Fibroblast of lung (primary cell): ENCODE measurements around the gene AP4S1. TPM values are rescaled to one million over a fixed set of nuclear protein-coding genes. Genes with fewer than 3 reads are reported as not detected.
"Not testable (repeated sequence)": the region's sequence is repeated elsewhere in the genome, so short reads cannot be mapped to it uniquely, and the experiment has no call there.

Experiments used
- DNase-seq, 2 donors: peaks; one replicate each; pipeline versions ENCODE4 v3.0.0 to v3.0.0-alpha.2; 2010; ENCODE audit warnings: low read depth in 2 of 2
- H2AFZ ChIP-seq: 2 replicates; pipeline ENCODE4 v1.5.1; 2012; ENCODE audit warnings: low read length, control low read depth, inconsistent platforms
- H3K27ac ChIP-seq: 2 replicates; pipeline ENCODE4 v1.5.1; 2011; ENCODE audit warnings: low read length, control low read depth; ENCODE audit not compliant: insufficient read depth
- H3K27me3 ChIP-seq: 2 replicates; pipeline ENCODE4 v1.5.1; 2011; ENCODE audit warnings: mild to moderate bottlenecking, low read length; ENCODE audit not compliant: control insufficient read depth, insufficient read depth
- H3K36me3 ChIP-seq: 2 replicates; pipeline ENCODE4 v1.5.1; 2011; ENCODE audit warnings: low read length; ENCODE audit not compliant: control insufficient read depth, insufficient read depth
- H3K4me1 ChIP-seq: 2 replicates; pipeline ENCODE4 v1.5.1; 2011; ENCODE audit warnings: low read length; ENCODE audit not compliant: control insufficient read depth, insufficient read depth; ENCODE audit errors: extremely low read depth
- H3K4me2 ChIP-seq: 2 replicates; pipeline ENCODE4 v1.5.1; 2011; ENCODE audit warnings: low read length, control low read depth; ENCODE audit not compliant: insufficient read depth; ENCODE audit errors: extremely low read depth
- H3K4me3 ChIP-seq, 4 experiments: fragments of 200-600 bp in 1 of 4; sonication (generic) in 1 of 4; replicated peaks in 1 of 4; 2 replicates each; pipeline ENCODE4 v1.5.1; 2011 to 2016; ENCODE audit warnings: low read length in 4 of 4, low read depth in 3 of 4, mild to moderate bottlenecking in 3 of 4, control low read depth in 2 of 4, inconsistent platforms in 1 of 4, mixed read lengths in 1 of 4; ENCODE audit not compliant: insufficient read depth in 1 of 4; ENCODE audit errors: control extremely low read depth in 1 of 4
- H3K79me2 ChIP-seq: 2 replicates; pipeline ENCODE4 v1.5.1; 2012; ENCODE audit warnings: mild to moderate bottlenecking, low read length, inconsistent platforms; ENCODE audit not compliant: control insufficient read depth, insufficient read depth
- H3K9ac ChIP-seq: 2 replicates; pipeline ENCODE4 v1.5.1; 2011; ENCODE audit warnings: mild to moderate bottlenecking, low read length, control low read depth; ENCODE audit not compliant: insufficient read depth
- H3K9me3 ChIP-seq: 2 replicates; pipeline ENCODE4 v1.5.1; 2012; ENCODE audit warnings: low read depth, low read length; ENCODE audit not compliant: control insufficient read depth, insufficient read depth
- H4K20me1 ChIP-seq: 2 replicates; pipeline ENCODE4 v1.5.1; 2011; ENCODE audit warnings: low read length; ENCODE audit not compliant: control insufficient read depth, insufficient read depth; ENCODE audit errors: extremely low read depth
- EZH2 ChIP-seq: IDR thresholded peaks from 2 replicates; pipeline ENCODE4 v1.5.1; 2012; ENCODE audit warnings: low read length, control low read depth, mild to moderate bottlenecking; ENCODE audit errors: missing control alignments
- polyA plus RNA-seq, 2 donors: library from polyadenylated mRNA; depleted of rRNA in 1 of 2; stranded (reverse) in 1 of 2; unstranded in 1 of 2; fragments of >200 nt; gene quantifications; 2 replicates each; pipeline ENCODE4 v1.2.1, GENCODE V29; 2011 to 2012; ENCODE audit warnings: missing spikeins in 1 of 2
- total RNA-seq: library from RNA; depleted of rRNA; stranded (reverse); fragments of >200 nt; gene quantifications from 2 replicates; pipeline ENCODE4 v1.2.1, GENCODE V29; 2014
- TF ChIP-seq, protein P1 (sequence below), 2 donors: IDR thresholded peaks in 1 of 2; conservative IDR thresholded peaks in 1 of 2; 1 replicate in 1 of 2; 2 replicates in 1 of 2; pipeline ENCODE4 v1.5.1; 2011 to 2012; ENCODE audit warnings: low read length in 2 of 2, control low read depth in 1 of 2, inconsistent platforms in 1 of 2, low read depth in 1 of 2, mild to moderate bottlenecking in 1 of 2

Gene AP4S1
- total and polyA plus RNA-seq, 2 donors (not counting 1 experiment from before 2014, with no cell fraction given): 5.6 to 7.1 TPM

GRCh38 chr14:31060253-31060875 is 34.9 kb downstream of the AP4S1 start:
- H3K9me3 ChIP-seq: no peaks in the 10 kb centered on the region
- H3K27ac ChIP-seq: no peak overlapping the region
- no peak overlapping the region for H3K4me2 ChIP-seq
- no peaks in the 10 kb centered on the region for H3K36me3 ChIP-seq
- TF ChIP-seq EZH2: no peak
- TF ChIP-seq, protein P1, sequence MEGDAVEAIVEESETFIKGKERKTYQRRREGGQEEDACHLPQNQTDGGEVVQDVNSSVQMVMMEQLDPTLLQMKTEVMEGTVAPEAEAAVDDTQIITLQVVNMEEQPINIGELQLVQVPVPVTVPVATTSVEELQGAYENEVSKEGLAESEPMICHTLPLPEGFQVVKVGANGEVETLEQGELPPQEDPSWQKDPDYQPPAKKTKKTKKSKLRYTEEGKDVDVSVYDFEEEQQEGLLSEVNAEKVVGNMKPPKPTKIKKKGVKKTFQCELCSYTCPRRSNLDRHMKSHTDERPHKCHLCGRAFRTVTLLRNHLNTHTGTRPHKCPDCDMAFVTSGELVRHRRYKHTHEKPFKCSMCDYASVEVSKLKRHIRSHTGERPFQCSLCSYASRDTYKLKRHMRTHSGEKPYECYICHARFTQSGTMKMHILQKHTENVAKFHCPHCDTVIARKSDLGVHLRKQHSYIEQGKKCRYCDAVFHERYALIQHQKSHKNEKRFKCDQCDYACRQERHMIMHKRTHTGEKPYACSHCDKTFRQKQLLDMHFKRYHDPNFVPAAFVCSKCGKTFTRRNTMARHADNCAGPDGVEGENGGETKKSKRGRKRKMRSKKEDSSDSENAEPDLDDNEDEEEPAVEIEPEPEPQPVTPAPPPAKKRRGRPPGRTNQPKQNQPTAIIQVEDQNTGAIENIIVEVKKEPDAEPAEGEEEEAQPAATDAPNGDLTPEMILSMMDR (conservative IDR thresholded peaks at IDR 0.05 in 1 of 2, IDR thresholded peaks at IDR 0.05 in 1 of 2; ENCODE audit: low read depth in 1 of 2, low read length in 2 of 2): no peak
- H3K4me1 ChIP-seq: peaks cover 2% of the 10 kb centered on the region
- no peak overlapping the region for H2AFZ ChIP-seq
- no peaks in the 10 kb centered on the region for H3K27me3 ChIP-seq
- no peak overlapping the region for H3K4me3 ChIP-seq
- no peak overlapping the region for H3K9ac ChIP-seq
- H3K79me2 ChIP-seq: no peaks in the 10 kb centered on the region
- H4K20me1 ChIP-seq: no peaks in the 10 kb centered on the region
- no peak for DNase-seq

GRCh38 chr14:31062908-31063307 is 37.5 kb downstream of the AP4S1 start:
- H3K9ac ChIP-seq, H3K79me2 ChIP-seq, H3K4me3 ChIP-seq, H3K36me3 ChIP-seq, H3K4me1 ChIP-seq, H3K27ac ChIP-seq, H3K27me3 ChIP-seq, DNase-seq, H2AFZ ChIP-seq, H4K20me1 ChIP-seq, H3K9me3 ChIP-seq, H3K4me2 ChIP-seq: not testable (repeated sequence)

DNA sequence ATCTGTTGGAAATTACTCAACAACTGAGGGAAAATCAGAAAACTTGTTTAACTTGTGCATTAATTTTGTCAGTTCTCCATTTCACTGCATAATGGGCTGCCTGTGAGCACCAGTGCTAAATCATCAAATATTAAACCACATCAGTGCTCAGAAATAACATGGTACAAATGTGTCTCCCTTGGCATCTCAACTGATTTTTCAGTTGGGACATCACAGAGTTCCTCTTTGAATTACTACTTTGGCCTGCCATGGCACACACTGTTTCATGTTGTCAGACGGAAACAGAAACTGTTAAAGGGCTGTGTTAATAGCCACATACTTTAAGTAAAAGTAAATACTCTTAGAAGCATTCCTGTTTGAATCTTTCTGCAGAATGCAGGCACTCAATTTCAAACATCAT is 42.8 kb downstream of the AP4S1 start:
- no peak for TF ChIP-seq EZH2
- TF ChIP-seq, protein P1 (conservative IDR thresholded peaks at IDR 0.05 in 1 of 2, IDR thresholded peaks at IDR 0.05 in 1 of 2; ENCODE audit: low read depth in 1 of 2, low read length in 2 of 2): no peak
- H3K4me3 ChIP-seq: no peak overlapping the region
- no peak overlapping the region for H3K4me2 ChIP-seq
- no peak overlapping the region for H3K9ac ChIP-seq
- H3K36me3 ChIP-seq: no peaks in the 10 kb centered on the region
- no peaks in the 10 kb centered on the region for H3K9me3 ChIP-seq
- no peaks in the 10 kb centered on the region for H3K79me2 ChIP-seq
- no peaks in the 10 kb centered on the region for H3K27me3 ChIP-seq
- no peak overlapping the region for H3K27ac ChIP-seq
- H4K20me1 ChIP-seq: no peaks in the 10 kb centered on the region
- H2AFZ ChIP-seq: no peak overlapping the region
- no peak for DNase-seq
- H3K4me1 ChIP-seq: no peaks in the 10 kb centered on the region
